SK-N-SH (cell line): ENCODE results near the gene ITFG1. TPM values are rescaled to one million over a fixed set of nuclear protein-coding genes. Genes with fewer than 3 reads are reported as not detected.

ENCODE experiments used
- CTCF ChIA-PET: fragments of 300-600, 350-600 bp; formaldehyde crosslinking; extraction: SDS; loops from one replicate; lab custom pipeline; 2021; lab: Yijun Ruan, JAX
- POLR2A ChIA-PET: fragments of 350-600 bp; sonication (Branson Sonifier 250); formaldehyde crosslinking; extraction: SDS; loops from one replicate; lab custom pipeline; 2020; ENCODE audit warnings: antibody characterized with exemption, inconsistent platforms; lab: Yijun Ruan, JAX
- DNase-seq: peaks from one replicate; pipeline ENCODE4 v3.0.0; 2012
- H2AFZ ChIP-seq: fragments of 200-600 bp; sonication (generic); 2 replicates; pipeline ENCODE4 v1.8.1; 2016; ENCODE audit warnings: antibody characterized with exemption, mild to moderate bottlenecking, low read depth
- H3F3A ChIP-seq: fragments of 200-600 bp; sonication (generic); replicated peaks from 2 replicates; pipeline ENCODE3; 2016; ENCODE audit warnings: antibody characterized with exemption, mild to moderate bottlenecking; ENCODE audit not compliant: insufficient read depth
- H3K27ac ChIP-seq, 2 experiments: fragments of 200-500 bp in 1 of 2; fragments of 200-600 bp in 1 of 2; sonication (Bioruptor generic) in 1 of 2; sonication (generic), shearing (Covaris generic) in 1 of 2; 2 replicates each; pipeline versions ENCODE4 v1.5.1 to v1.6.1; 2014 to 2016; ENCODE audit warnings: low read depth in 2 of 2, inconsistent platforms in 1 of 2, low read length in 1 of 2, mild to moderate bottlenecking in 1 of 2, mixed read lengths in 1 of 2
- H3K27me3 ChIP-seq: fragments of 200-600 bp; sonication (generic), shearing (Covaris generic); 2 replicates; pipeline ENCODE4 v1.6.1; 2016; ENCODE audit warnings: mixed run types; ENCODE audit not compliant: insufficient read depth
- H3K36me3 ChIP-seq, 2 experiments: fragments of 200-500 bp in 1 of 2; fragments of 200-600 bp in 1 of 2; sonication (Bioruptor generic) in 1 of 2; sonication (generic) in 1 of 2; replicated peaks in 1 of 2; 2 replicates each; pipeline versions ENCODE3 to v1.5.1; 2014 to 2016; ENCODE audit warnings: low read length in 1 of 2, mild to moderate bottlenecking in 1 of 2; ENCODE audit not compliant: insufficient read depth in 2 of 2, control insufficient read depth in 1 of 2
- H3K4me1 ChIP-seq, 2 experiments: fragments of 200-500 bp in 1 of 2; fragments of 200-600 bp in 1 of 2; sonication (Bioruptor generic) in 1 of 2; sonication (generic), shearing (Covaris generic) in 1 of 2; 2 replicates each; pipeline versions ENCODE4 v1.5.1 to v1.6.1; 2014 to 2016; ENCODE audit warnings: low read depth in 1 of 2, low read length in 1 of 2, mixed run types in 1 of 2; ENCODE audit not compliant: insufficient read depth in 2 of 2, control insufficient read depth in 1 of 2
- H3K4me2 ChIP-seq: fragments of 200-600 bp; sonication (generic), shearing (Covaris generic); 2 replicates; pipeline ENCODE4 v1.6.1; 2017; ENCODE audit warnings: mixed run types
- H3K4me3 ChIP-seq, 2 experiments: fragments of 200-500 bp in 1 of 2; fragments of 200-600 bp in 1 of 2; sonication (Bioruptor generic) in 1 of 2; sonication (generic), shearing (Covaris generic) in 1 of 2; 2 replicates each; pipeline versions ENCODE4 v1.5.1 to v1.8.1; 2014 to 2016; ENCODE audit warnings: low read depth in 2 of 2, inconsistent platforms in 1 of 2, low read length in 1 of 2, mild to moderate bottlenecking in 1 of 2, mixed read lengths in 1 of 2, moderate library complexity in 1 of 2
- H3K79me2 ChIP-seq: fragments of 200-600 bp; sonication (generic); 2 replicates; pipeline ENCODE4 v1.8.1; 2017; ENCODE audit warnings: mild to moderate bottlenecking; ENCODE audit not compliant: insufficient read depth
- H3K9ac ChIP-seq: fragments of 200-600 bp; sonication (generic); 2 replicates; pipeline ENCODE4 v1.6.1; 2017; ENCODE audit warnings: mixed run types
- H3K9me2 ChIP-seq: fragments of 200-600 bp; sonication (generic); 2 replicates; pipeline ENCODE4 v1.6.1; 2017; ENCODE audit warnings: mixed run types
- H3K9me3 ChIP-seq: fragments of 200-600 bp; sonication (generic); 2 replicates; pipeline ENCODE4 v1.6.1; 2017; ENCODE audit warnings: mixed run types, mild to moderate bottlenecking, moderate library complexity
- H4K20me1 ChIP-seq: fragments of 200-600 bp; sonication (generic); 2 replicates; pipeline ENCODE4 v1.6.1; 2017; ENCODE audit warnings: mild to moderate bottlenecking, mixed run types; ENCODE audit not compliant: insufficient read depth
- CHD2 ChIP-seq: fragments of 150-350 bp; IDR thresholded peaks from 2 replicates; pipeline ENCODE4 v1.6.1; 2018; ENCODE audit warnings: low read length; ENCODE audit not compliant: partially characterized antibody
- EZH2phosphoT487 ChIP-seq: fragments of 200-600 bp; sonication (generic); IDR thresholded peaks from 2 replicates; pipeline ENCODE4 v1.6.1; 2017; ENCODE audit warnings: low read depth, mixed run types, mild to moderate bottlenecking, antibody characterized with exemption, moderate library complexity, borderline replicate concordance
- FOXJ3 ChIP-seq: sonication (generic); formaldehyde crosslinking; IDR thresholded peaks from 2 replicates; pipeline ENCODE4 v1.5.1; 2020; ENCODE audit warnings: mild to moderate bottlenecking, missing genetic modification reagents
- GABPA ChIP-seq: IDR thresholded peaks from 2 replicates; pipeline ENCODE4 v1.4.0; 2012; ENCODE audit warnings: low read depth, mild to moderate bottlenecking
- GATA2 ChIP-seq: sonication (generic); formaldehyde crosslinking; IDR thresholded peaks from 2 replicates; pipeline ENCODE4 v1.5.0; 2020; ENCODE audit warnings: mild to moderate bottlenecking, missing genetic modification reagents
- MEF2A ChIP-seq: IDR thresholded peaks from 2 replicates; pipeline ENCODE4 v1.4.0; 2012; ENCODE audit warnings: low read depth, borderline replicate concordance
- NFIC ChIP-seq: IDR thresholded peaks from 2 replicates; pipeline ENCODE4 v1.4.0; 2012; ENCODE audit warnings: borderline replicate concordance
- NRF1 ChIP-seq: IDR thresholded peaks from 2 replicates; pipeline ENCODE4 v1.6.1; 2012; ENCODE audit warnings: low read depth, mild to moderate bottlenecking, low read length
- REST ChIP-seq: IDR thresholded peaks from 2 replicates; pipeline ENCODE4 v1.6.1; 2012; ENCODE audit warnings: mild to moderate bottlenecking, low read depth, low read length, moderate library complexity
- RFX5 ChIP-seq: IDR thresholded peaks from 2 replicates; pipeline ENCODE4 v1.6.1; 2012; ENCODE audit warnings: mild to moderate bottlenecking, improper control_type of control experiment, low read length
- WGBS: methylation state at CpG from one replicate; pipeline ENCODE4 v1.1.6; 2017; ENCODE audit warnings: low lambda C conversion rate; 5-methylcytosine and 5-hydroxymethylcytosine counted together
- polyA plus RNA-seq, 3 experiments: library from polyadenylated mRNA; depleted of rRNA; stranded (reverse); fragments of >200 nt; gene quantifications; 2 replicates each; pipeline ENCODE4 v1.2.3, GENCODE V29; 2012
- TF ChIP-seq, protein P1 (sequence below): fragments of 150-350 bp; IDR thresholded peaks from 2 replicates; pipeline ENCODE4 v1.6.1; 2017; ENCODE audit warnings: antibody characterized with exemption, low read length, low read depth, borderline replicate concordance
- TF ChIP-seq, protein P2 (sequence below): IDR thresholded peaks from 2 replicates; pipeline ENCODE4 v1.4.0; 2012; ENCODE audit warnings: low read depth, borderline replicate concordance
- TF ChIP-seq, protein P3 (sequence below): fragments of 150-350 bp; IDR thresholded peaks from 2 replicates; pipeline ENCODE4 v1.6.1; 2016; ENCODE audit warnings: mild to moderate bottlenecking, low read depth, low read length
- TF ChIP-seq, protein P4 (sequence below): IDR thresholded peaks from 2 replicates; pipeline ENCODE4; 2012

The ITFG1 gene
- polyA plus RNA-seq, 1 of the 3 experiments (the other 2 are of a cell fraction), result 48.6 TPM

GRCh38 chr16:47158992-47159391, 301.9 kb downstream of the ITFG1 start:
- H3K9me3 ChIP-seq, result no peaks in the 10 kb centered on the region
- H3K36me3 ChIP-seq, result peaks cover 10 to 21% of the 10 kb centered on the region in 2 experiments
- no peak for DNase-seq
- H3F3A ChIP-seq, result no peaks in the 10 kb centered on the region
- H3K27me3 ChIP-seq, result no peaks in the 10 kb centered on the region
- no peak for TF ChIP-seq NFIC
- no peak for TF ChIP-seq CHD2
- no peak for TF ChIP-seq GATA2 (CRISPR knock-in tag)
- TF ChIP-seq EZH2phosphoT487, result no peak
- no peak overlapping the region for H3K9ac ChIP-seq
- H3K79me2 ChIP-seq, result no peaks in the 10 kb centered on the region
- no peaks in the 10 kb centered on the region for H3K9me2 ChIP-seq
- H3K27ac ChIP-seq, result no peak overlapping the region
- ChIA-PET CTCF (interaction anchor here (0.7 to 1.0 kb wide), 2 partner anchors 17 to 1053 kb away, joined by 3 to 4 read pairs; no protein-coding TSS in a partner anchor), POLR2A (no interaction called here)
- H3K4me1 ChIP-seq, result no peaks in the 10 kb centered on the region
- H2AFZ ChIP-seq, result no peak overlapping the region
- H4K20me1 ChIP-seq, result no peaks in the 10 kb centered on the region
- no peak overlapping the region for H3K4me3 ChIP-seq
- H3K4me2 ChIP-seq, result no peak overlapping the region

GRCh38 chr16:47156680-47157215, 304.1 kb downstream of the ITFG1 start:
- WGBS, result 96% methylated on average over 3 of the region's 3 CpGs
- ChIA-PET CTCF (interaction anchor here (0.8 to 2.0 kb wide), 2 partner anchors 13 to 15 kb away, joined by 5 to 10 read pairs; partner anchors contain the start of gene NETO2), POLR2A (no interaction called here)

More at GRCh38 chr16:47156680-47157215, 304.1 kb downstream of the ITFG1 start:
- Histone ChIP-seq H3K9me3 (no peaks in the 10 kb centered on the region), H3F3A (no peaks in the 10 kb centered on the region), H3K27ac (no peak overlapping the region), H3K4me2 (no peak overlapping the region), H3K36me3 (peaks cover 17 to 30% of the 10 kb centered on the region in 2 experiments)
- TF ChIP-seq REST, result no peak
- TF ChIP-seq, protein P1, sequence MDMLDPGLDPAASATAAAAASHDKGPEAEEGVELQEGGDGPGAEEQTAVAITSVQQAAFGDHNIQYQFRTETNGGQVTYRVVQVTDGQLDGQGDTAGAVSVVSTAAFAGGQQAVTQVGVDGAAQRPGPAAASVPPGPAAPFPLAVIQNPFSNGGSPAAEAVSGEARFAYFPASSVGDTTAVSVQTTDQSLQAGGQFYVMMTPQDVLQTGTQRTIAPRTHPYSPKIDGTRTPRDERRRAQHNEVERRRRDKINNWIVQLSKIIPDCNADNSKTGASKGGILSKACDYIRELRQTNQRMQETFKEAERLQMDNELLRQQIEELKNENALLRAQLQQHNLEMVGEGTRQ, result no peak
- TF ChIP-seq MEF2A, result no peak
- TF ChIP-seq CHD2, result no peak
- TF ChIP-seq, protein P2, sequence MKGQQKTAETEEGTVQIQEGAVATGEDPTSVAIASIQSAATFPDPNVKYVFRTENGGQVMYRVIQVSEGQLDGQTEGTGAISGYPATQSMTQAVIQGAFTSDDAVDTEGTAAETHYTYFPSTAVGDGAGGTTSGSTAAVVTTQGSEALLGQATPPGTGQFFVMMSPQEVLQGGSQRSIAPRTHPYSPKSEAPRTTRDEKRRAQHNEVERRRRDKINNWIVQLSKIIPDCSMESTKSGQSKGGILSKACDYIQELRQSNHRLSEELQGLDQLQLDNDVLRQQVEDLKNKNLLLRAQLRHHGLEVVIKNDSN, result no peak
- no peak for TF ChIP-seq GABPA
- TF ChIP-seq, protein P3, sequence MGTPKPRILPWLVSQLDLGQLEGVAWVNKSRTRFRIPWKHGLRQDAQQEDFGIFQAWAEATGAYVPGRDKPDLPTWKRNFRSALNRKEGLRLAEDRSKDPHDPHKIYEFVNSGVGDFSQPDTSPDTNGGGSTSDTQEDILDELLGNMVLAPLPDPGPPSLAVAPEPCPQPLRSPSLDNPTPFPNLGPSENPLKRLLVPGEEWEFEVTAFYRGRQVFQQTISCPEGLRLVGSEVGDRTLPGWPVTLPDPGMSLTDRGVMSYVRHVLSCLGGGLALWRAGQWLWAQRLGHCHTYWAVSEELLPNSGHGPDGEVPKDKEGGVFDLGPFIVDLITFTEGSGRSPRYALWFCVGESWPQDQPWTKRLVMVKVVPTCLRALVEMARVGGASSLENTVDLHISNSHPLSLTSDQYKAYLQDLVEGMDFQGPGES, result no peak
- TF ChIP-seq FOXJ3, result no peak
- TF ChIP-seq, protein P4, sequence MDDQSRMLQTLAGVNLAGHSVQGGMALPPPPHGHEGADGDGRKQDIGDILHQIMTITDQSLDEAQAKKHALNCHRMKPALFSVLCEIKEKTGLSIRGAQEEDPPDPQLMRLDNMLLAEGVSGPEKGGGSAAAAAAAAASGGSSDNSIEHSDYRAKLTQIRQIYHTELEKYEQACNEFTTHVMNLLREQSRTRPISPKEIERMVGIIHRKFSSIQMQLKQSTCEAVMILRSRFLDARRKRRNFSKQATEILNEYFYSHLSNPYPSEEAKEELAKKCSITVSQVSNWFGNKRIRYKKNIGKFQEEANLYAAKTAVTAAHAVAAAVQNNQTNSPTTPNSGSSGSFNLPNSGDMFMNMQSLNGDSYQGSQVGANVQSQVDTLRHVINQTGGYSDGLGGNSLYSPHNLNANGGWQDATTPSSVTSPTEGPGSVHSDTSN, result no peak
- no peak for TF ChIP-seq NFIC
- TF ChIP-seq NRF1, result no peak
- no peak for TF ChIP-seq RFX5
- TF ChIP-seq, all 33 proteins: peak for 0
- H3K9ac ChIP-seq, result no peak overlapping the region
- no peak overlapping the region for H3K4me3 ChIP-seq
- H4K20me1 ChIP-seq, result no peaks in the 10 kb centered on the region
- no peak overlapping the region for H2AFZ ChIP-seq
- H3K79me2 ChIP-seq, result no peaks in the 10 kb centered on the region
- no peaks in the 10 kb centered on the region for H3K27me3 ChIP-seq
- no peaks in the 10 kb centered on the region for H3K9me2 ChIP-seq
- H3K4me1 ChIP-seq, result no peaks in the 10 kb centered on the region
- no peak for DNase-seq
